HepG2 (cell line): ENCODE results near the gene CSNK2A2. TPM values are rescaled to one million over a fixed set of nuclear protein-coding genes. Genes with fewer than 3 reads are reported as not detected.

Source experiments
- AKNA ChIP-seq: sonication (generic); formaldehyde crosslinking; IDR thresholded peaks from 2 replicates; pipeline ENCODE4 v1.4.0; 2020; ENCODE audit warnings: missing genetic modification reagents, borderline replicate concordance
- CAMTA2 ChIP-seq: sonication (generic); formaldehyde crosslinking; IDR thresholded peaks from 2 replicates; pipeline ENCODE4 v1.4.0; 2020; ENCODE audit warnings: mild to moderate bottlenecking, missing genetic modification reagents, borderline replicate concordance
- CENPX ChIP-seq: sonication (generic); formaldehyde crosslinking; IDR thresholded peaks from 2 replicates; pipeline ENCODE4 v1.9.0; 2021; ENCODE audit warnings: mild to moderate bottlenecking, missing genetic modification reagents, moderate library complexity
- CREBL2 ChIP-seq: sonication (generic); formaldehyde crosslinking; IDR thresholded peaks from 2 replicates; pipeline ENCODE4 v1.8.1; 2023; ENCODE audit warnings: missing genetic modification reagents, mild to moderate bottlenecking, borderline replicate concordance
- ETV6 ChIP-seq: sonication (generic); formaldehyde crosslinking; conservative IDR thresholded peaks from 2 replicates; pipeline ENCODE4 v1.4.0; 2020; ENCODE audit warnings: missing genetic modification reagents
- JUND ChIP-seq: sonication (generic); formaldehyde crosslinking; IDR thresholded peaks from 2 replicates; pipeline ENCODE4 v1.8.0; 2022; ENCODE audit warnings: mild to moderate bottlenecking, missing genetic modification reagents
- KLF11 ChIP-seq: IDR thresholded peaks from 2 replicates; pipeline ENCODE4 v1.6.1; 2016; ENCODE audit warnings: missing compliant biosample characterization
- MAFG ChIP-seq: sonication (generic); formaldehyde crosslinking; IDR thresholded peaks from 2 replicates; pipeline ENCODE4 v1.5.1; 2020; ENCODE audit warnings: mild to moderate bottlenecking, missing genetic modification reagents
- MTERF4 ChIP-seq: sonication (generic); formaldehyde crosslinking; IDR thresholded peaks from 2 replicates; pipeline ENCODE4 v1.8.0; 2023; ENCODE audit warnings: mild to moderate bottlenecking, missing genetic modification reagents
- RCOR2 ChIP-seq: IDR thresholded peaks from 2 replicates; pipeline ENCODE4 v1.6.1; 2016; ENCODE audit warnings: missing biosample characterization, missing genetic modification reagents
- SPEN ChIP-seq: sonication (generic); formaldehyde crosslinking; IDR thresholded peaks from 2 replicates; pipeline ENCODE4 v1.5.1; 2020; ENCODE audit warnings: low read depth, mild to moderate bottlenecking, missing genetic modification reagents
- TBX2 ChIP-seq: sonication (generic); formaldehyde crosslinking; IDR thresholded peaks from 2 replicates; pipeline ENCODE4 v1.5.0; 2020; ENCODE audit warnings: missing genetic modification reagents, mild to moderate bottlenecking, borderline replicate concordance
- TEAD3 ChIP-seq: optimal IDR thresholded peaks from 2 replicates; pipeline ENCODE3; 2016; ENCODE audit warnings: borderline replicate concordance
- ZBTB26 ChIP-seq: IDR thresholded peaks from 2 replicates; pipeline ENCODE4 v1.6.1; 2016; ENCODE audit warnings: missing compliant biosample characterization, missing genetic modification reagents, borderline replicate concordance
- ZNF326 ChIP-seq: sonication (generic); formaldehyde crosslinking; IDR thresholded peaks from 2 replicates; pipeline ENCODE4 v1.4.0; 2020; ENCODE audit warnings: missing genetic modification reagents, borderline replicate concordance
- ZNF441 ChIP-seq: sonication (generic); formaldehyde crosslinking; IDR thresholded peaks from 2 replicates; pipeline ENCODE4 v1.7.0; 2021; ENCODE audit warnings: missing genetic modification reagents, borderline replicate concordance
- ZNF446 ChIP-seq: sonication (generic); formaldehyde crosslinking; IDR thresholded peaks from 2 replicates; pipeline ENCODE4 v1.5.0; 2020; ENCODE audit warnings: mild to moderate bottlenecking, missing genetic modification reagents
- ZNF451 ChIP-seq: sonication (generic); formaldehyde crosslinking; IDR thresholded peaks from 2 replicates; pipeline ENCODE4 v1.5.0; 2020; ENCODE audit warnings: mild to moderate bottlenecking, missing genetic modification reagents
- ZNF530 ChIP-seq: sonication (generic); formaldehyde crosslinking; IDR thresholded peaks from 2 replicates; pipeline ENCODE4 v1.5.0; 2020; ENCODE audit warnings: low read depth, mild to moderate bottlenecking, missing genetic modification reagents
- ZNF704 ChIP-seq: sonication (generic); formaldehyde crosslinking; IDR thresholded peaks from 2 replicates; pipeline ENCODE4 v1.8.1; 2023; ENCODE audit warnings: mild to moderate bottlenecking, inconsistent platforms, moderate library complexity, missing genetic modification reagents, borderline replicate concordance
- polyA plus RNA-seq, 8 experiments: library from polyadenylated mRNA; depleted of rRNA in 3 of 8; stranded (reverse) in 7 of 8; unstranded in 1 of 8; fragments of >200 nt; fragmentation: Illumina TruSeq in 4 of 8; extraction: Trizol in 4 of 8; gene quantifications; 2 replicates each; pipeline versions ENCODE4 v1.2.1 to v1.2.3, GENCODE V29; 2011 to 2016; ENCODE audit warnings: low read depth in 4 of 8, missing spikeins in 1 of 8, mixed read lengths in 1 of 8; ENCODE audit not compliant: insufficient read depth in 1 of 8
- total RNA-seq, 5 experiments: library from RNA; depleted of rRNA; stranded (reverse); fragments of >200 nt; fragmentation: Illumina TruSeq; extraction: Trizol; gene quantifications; 2 replicates each; pipeline ENCODE4 v1.2.3, GENCODE V29; 2016; ENCODE audit warnings: low read depth in 1 of 5

The CSNK2A2 gene
- total and polyA plus RNA-seq, 2 of the 13 experiments (the other 11 are each of a cell fraction or from before 2014, with no cell fraction given), result 46.4 to 56.9 TPM

- peak; percentile 79 for TF ChIP-seq ZBTB26
- TF ChIP-seq CAMTA2 (CRISPR knock-in tag), result peak; percentile 70; the same call in 1 of the 2 replicates
- no peak; the same call in 1 of the 2 replicates for TF ChIP-seq JUND (CRISPR knock-in tag)
- TF ChIP-seq CREBL2, result no peak; the same call in 1 of the 2 replicates
- 0 out of 2 replicates have a peak, but pooled peaks have one; percentile 87 for TF ChIP-seq ZNF451 (CRISPR knock-in tag)
- TF ChIP-seq ZNF530 (CRISPR knock-in tag), result no peak
- peak; percentile 94 for TF ChIP-seq ZNF704 (CRISPR knock-in tag)
- peak; percentile 70; the same call in 1 of the 2 replicates for TF ChIP-seq RCOR2 (CRISPR knock-in tag)
- no peak for TF ChIP-seq ZNF326 (CRISPR knock-in tag)
- TF ChIP-seq KLF11 (CRISPR knock-in tag), result peak; percentile 70; the same call in 1 of the 2 replicates
- TF ChIP-seq MAFG (CRISPR knock-in tag), result no peak
- no peak for TF ChIP-seq CENPX (CRISPR knock-in tag)
- TF ChIP-seq ZNF446 (CRISPR knock-in tag), result peak; percentile 76; the same call in 1 of the 2 replicates
- TF ChIP-seq ZNF441, result no peak; the same call in 1 of the 2 replicates
- peak; percentile 85 for TF ChIP-seq TEAD3 (CRISPR knock-in tag)
- TF ChIP-seq MTERF4 (CRISPR knock-in tag), result peak; percentile 29; the same call in 1 of the 2 replicates
- peak; percentile 98 for TF ChIP-seq TBX2
- peak; percentile 98 for TF ChIP-seq SPEN
- TF ChIP-seq ETV6 (CRISPR knock-in tag), result no peak; the same call in 1 of the 2 replicates
- TF ChIP-seq AKNA (CRISPR knock-in tag), result peak; percentile 78; the same call in 1 of the 2 replicates
These were observed 68.6 kb downstream of the CSNK2A2 start, which contains the start of gene CFAP20 (continued) for GRCh38 chr16:58129097-58129936.
